Dermis microvascular lymphatic vessel endothelial cell (primary cell): ENCODE results near the gene POLR3K. TPM values are rescaled to one million over a fixed set of nuclear protein-coding genes. Genes with fewer than 3 reads are reported as not detected.

Experiments
- DNase-seq, 2 donors: peaks; one replicate each; pipeline versions ENCODE4 v3.0.0 to v3.0.0-alpha.2; 2010; ENCODE audit warnings: low read depth in 2 of 2
- total RNA-seq: library from RNA; depleted of rRNA; stranded (reverse); fragments of >200 nt; gene quantifications from 2 replicates; pipeline ENCODE4 v1.2.1, GENCODE V29; 2014

Gene POLR3K
- total RNA-seq, 1 donor from 2014 or later = 4.9 TPM

GRCh38 chr16:66309-67182 lies 13.1 kb upstream of the POLR3K start:
- DNase-seq = no peak

GRCh38 chr16:65745-66144 lies 12.3 kb upstream of the POLR3K start:
- DNase-seq = peak in 1 of 2 donors; percentile 74

- DNase-seq = no peak
Measured at GRCh38 chr16:64914-65255, 11.5 kb upstream of the POLR3K start.

GRCh38 chr16:63998-64913 lies 10.8 kb upstream of the POLR3K start:
- no peak for DNase-seq

- DNase-seq = no peak
Measured at GRCh38 chr16:63466-63865, 10.1 kb upstream of the POLR3K start.

GRCh38 chr16:62968-63391 lies 9.6 kb upstream of the POLR3K start:
- no peak for DNase-seq

GRCh38 chr16:62283-62967 lies 9.0 kb upstream of the POLR3K start:
- no peak for DNase-seq

GRCh38 chr16:61879-62281 lies 8.5 kb upstream of the POLR3K start:
- DNase-seq = no peak

- DNase-seq = no peak
Measured at GRCh38 chr16:60929-61878, 7.8 kb upstream of the POLR3K start.

- DNase-seq = no peak
Measured at GRCh38 chr16:60166-60565, 6.8 kb upstream of the POLR3K start.

GRCh38 chr16:59440-60059 lies 6.1 kb upstream of the POLR3K start:
- DNase-seq = no peak

- no peak for DNase-seq
Measured at GRCh38 chr16:58491-59439, 5.4 kb upstream of the POLR3K start.

GRCh38 chr16:57711-58110 lies 4.3 kb upstream of the POLR3K start:
- no peak for DNase-seq

GRCh38 chr16:56231-56927 lies 3.0 kb upstream of the POLR3K start:
- no peak for DNase-seq

- DNase-seq = no peak
Measured at GRCh38 chr16:55571-56136, 2.2 kb upstream of the POLR3K start.

- no peak for DNase-seq
Measured at GRCh38 chr16:54237-54581, 801 bp upstream of the POLR3K start.

GRCh38 chr16:50769-51591 lies 2.4 kb downstream of the POLR3K start:
- DNase-seq = no peak
